H1 (cell line): ENCODE measurements around the gene EDA. TPM values are rescaled to one million over a fixed set of nuclear protein-coding genes. Genes with fewer than 3 reads are reported as not detected.

Experiments used
- ATF3 ChIP-seq: IDR thresholded peaks from 2 replicates; pipeline ENCODE4 v1.6.1; 2011; ENCODE audit warnings: low read depth, mild to moderate bottlenecking, low read length; ENCODE audit not compliant: insufficient read depth
- CHD1 ChIP-seq: IDR thresholded peaks from 2 replicates; pipeline ENCODE4 v1.6.1; 2012; ENCODE audit warnings: low read depth, low read length, improper control_type of control experiment
- E2F6 ChIP-seq: IDR thresholded peaks from 2 replicates; pipeline ENCODE4 v1.6.1; 2012; ENCODE audit warnings: inconsistent platforms
- EGR1 ChIP-seq: IDR thresholded peaks from 2 replicates; pipeline ENCODE4 v1.6.1; 2011; ENCODE audit warnings: low read depth, low read length, borderline replicate concordance
- JUND ChIP-seq: IDR thresholded peaks from 2 replicates; pipeline ENCODE4 v1.6.1; 2011; ENCODE audit warnings: mild to moderate bottlenecking, improper control_type of control experiment, low read length
- KDM5A ChIP-seq: fragments of 200-600 bp; IDR thresholded peaks from 2 replicates; pipeline ENCODE4 v1.7.1; 2012; ENCODE audit warnings: mild to moderate bottlenecking, low read length, inconsistent platforms, mixed read lengths
- RFX5 ChIP-seq: IDR thresholded peaks from 2 replicates; pipeline ENCODE4 v1.6.1; 2011; ENCODE audit warnings: low read depth, low read length, improper control_type of control experiment, borderline replicate concordance
- SP4 ChIP-seq: IDR thresholded peaks from 2 replicates; pipeline ENCODE4 v1.6.1; 2012; ENCODE audit warnings: low read length, inconsistent platforms
- TCF12 ChIP-seq: IDR thresholded peaks from 2 replicates; pipeline ENCODE4 v1.6.1; 2011; ENCODE audit warnings: low read depth, mild to moderate bottlenecking, low read length
- polyA plus RNA-seq, 7 experiments: library from polyadenylated mRNA; depleted of rRNA in 3 of 7; stranded (reverse) in 5 of 7; unstranded in 2 of 7; fragments of >200 nt in 5 of 7; fragments of 200-250 nt in 2 of 7; gene quantifications; 1 replicate in 5 of 7; 2 replicates in 1 of 7; 4 replicates in 1 of 7; pipeline versions ENCODE4 v1.2.1 to v1.2.3, GENCODE V29; 2011 to 2013; ENCODE audit warnings: missing spikeins in 2 of 7, mixed read lengths in 2 of 7
- total RNA-seq: library from RNA; stranded (reverse); fragmentation: NEBNext Ultra II Directional; extraction: Animal tissue kit (Norgen Biotek cat#: 25700); gene quantifications from 2 replicates; pipeline ENCODE4 v1.2.1, GENCODE V29; 2021
- TF ChIP-seq, protein P1 (sequence below): fragments of 300-600 bp; sonication (generic); IDR thresholded peaks from 2 replicates; pipeline ENCODE4 v1.7.1; 2012; ENCODE audit warnings: low read length, moderate library complexity, mild to moderate bottlenecking, inconsistent platforms; ENCODE audit not compliant: insufficient replicate concordance

EDA gene
- total and polyA plus RNA-seq, 2 of the 8 experiments (the other 6 are each of a cell fraction or from before 2014, with no cell fraction given), result 7.5 to 10.5 TPM

- TF ChIP-seq, protein P1, sequence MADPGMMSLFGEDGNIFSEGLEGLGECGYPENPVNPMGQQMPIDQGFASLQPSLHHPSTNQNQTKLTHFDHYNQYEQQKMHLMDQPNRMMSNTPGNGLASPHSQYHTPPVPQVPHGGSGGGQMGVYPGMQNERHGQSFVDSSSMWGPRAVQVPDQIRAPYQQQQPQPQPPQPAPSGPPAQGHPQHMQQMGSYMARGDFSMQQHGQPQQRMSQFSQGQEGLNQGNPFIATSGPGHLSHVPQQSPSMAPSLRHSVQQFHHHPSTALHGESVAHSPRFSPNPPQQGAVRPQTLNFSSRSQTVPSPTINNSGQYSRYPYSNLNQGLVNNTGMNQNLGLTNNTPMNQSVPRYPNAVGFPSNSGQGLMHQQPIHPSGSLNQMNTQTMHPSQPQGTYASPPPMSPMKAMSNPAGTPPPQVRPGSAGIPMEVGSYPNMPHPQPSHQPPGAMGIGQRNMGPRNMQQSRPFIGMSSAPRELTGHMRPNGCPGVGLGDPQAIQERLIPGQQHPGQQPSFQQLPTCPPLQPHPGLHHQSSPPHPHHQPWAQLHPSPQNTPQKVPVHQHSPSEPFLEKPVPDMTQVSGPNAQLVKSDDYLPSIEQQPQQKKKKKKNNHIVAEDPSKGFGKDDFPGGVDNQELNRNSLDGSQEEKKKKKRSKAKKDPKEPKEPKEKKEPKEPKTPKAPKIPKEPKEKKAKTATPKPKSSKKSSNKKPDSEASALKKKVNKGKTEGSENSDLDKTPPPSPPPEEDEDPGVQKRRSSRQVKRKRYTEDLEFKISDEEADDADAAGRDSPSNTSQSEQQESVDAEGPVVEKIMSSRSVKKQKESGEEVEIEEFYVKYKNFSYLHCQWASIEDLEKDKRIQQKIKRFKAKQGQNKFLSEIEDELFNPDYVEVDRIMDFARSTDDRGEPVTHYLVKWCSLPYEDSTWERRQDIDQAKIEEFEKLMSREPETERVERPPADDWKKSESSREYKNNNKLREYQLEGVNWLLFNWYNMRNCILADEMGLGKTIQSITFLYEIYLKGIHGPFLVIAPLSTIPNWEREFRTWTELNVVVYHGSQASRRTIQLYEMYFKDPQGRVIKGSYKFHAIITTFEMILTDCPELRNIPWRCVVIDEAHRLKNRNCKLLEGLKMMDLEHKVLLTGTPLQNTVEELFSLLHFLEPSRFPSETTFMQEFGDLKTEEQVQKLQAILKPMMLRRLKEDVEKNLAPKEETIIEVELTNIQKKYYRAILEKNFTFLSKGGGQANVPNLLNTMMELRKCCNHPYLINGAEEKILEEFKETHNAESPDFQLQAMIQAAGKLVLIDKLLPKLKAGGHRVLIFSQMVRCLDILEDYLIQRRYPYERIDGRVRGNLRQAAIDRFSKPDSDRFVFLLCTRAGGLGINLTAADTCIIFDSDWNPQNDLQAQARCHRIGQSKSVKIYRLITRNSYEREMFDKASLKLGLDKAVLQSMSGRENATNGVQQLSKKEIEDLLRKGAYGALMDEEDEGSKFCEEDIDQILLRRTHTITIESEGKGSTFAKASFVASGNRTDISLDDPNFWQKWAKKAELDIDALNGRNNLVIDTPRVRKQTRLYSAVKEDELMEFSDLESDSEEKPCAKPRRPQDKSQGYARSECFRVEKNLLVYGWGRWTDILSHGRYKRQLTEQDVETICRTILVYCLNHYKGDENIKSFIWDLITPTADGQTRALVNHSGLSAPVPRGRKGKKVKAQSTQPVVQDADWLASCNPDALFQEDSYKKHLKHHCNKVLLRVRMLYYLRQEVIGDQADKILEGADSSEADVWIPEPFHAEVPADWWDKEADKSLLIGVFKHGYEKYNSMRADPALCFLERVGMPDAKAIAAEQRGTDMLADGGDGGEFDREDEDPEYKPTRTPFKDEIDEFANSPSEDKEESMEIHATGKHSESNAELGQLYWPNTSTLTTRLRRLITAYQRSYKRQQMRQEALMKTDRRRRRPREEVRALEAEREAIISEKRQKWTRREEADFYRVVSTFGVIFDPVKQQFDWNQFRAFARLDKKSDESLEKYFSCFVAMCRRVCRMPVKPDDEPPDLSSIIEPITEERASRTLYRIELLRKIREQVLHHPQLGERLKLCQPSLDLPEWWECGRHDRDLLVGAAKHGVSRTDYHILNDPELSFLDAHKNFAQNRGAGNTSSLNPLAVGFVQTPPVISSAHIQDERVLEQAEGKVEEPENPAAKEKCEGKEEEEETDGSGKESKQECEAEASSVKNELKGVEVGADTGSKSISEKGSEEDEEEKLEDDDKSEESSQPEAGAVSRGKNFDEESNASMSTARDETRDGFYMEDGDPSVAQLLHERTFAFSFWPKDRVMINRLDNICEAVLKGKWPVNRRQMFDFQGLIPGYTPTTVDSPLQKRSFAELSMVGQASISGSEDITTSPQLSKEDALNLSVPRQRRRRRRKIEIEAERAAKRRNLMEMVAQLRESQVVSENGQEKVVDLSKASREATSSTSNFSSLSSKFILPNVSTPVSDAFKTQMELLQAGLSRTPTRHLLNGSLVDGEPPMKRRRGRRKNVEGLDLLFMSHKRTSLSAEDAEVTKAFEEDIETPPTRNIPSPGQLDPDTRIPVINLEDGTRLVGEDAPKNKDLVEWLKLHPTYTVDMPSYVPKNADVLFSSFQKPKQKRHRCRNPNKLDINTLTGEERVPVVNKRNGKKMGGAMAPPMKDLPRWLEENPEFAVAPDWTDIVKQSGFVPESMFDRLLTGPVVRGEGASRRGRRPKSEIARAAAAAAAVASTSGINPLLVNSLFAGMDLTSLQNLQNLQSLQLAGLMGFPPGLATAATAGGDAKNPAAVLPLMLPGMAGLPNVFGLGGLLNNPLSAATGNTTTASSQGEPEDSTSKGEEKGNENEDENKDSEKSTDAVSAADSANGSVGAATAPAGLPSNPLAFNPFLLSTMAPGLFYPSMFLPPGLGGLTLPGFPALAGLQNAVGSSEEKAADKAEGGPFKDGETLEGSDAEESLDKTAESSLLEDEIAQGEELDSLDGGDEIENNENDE, result no peak
- TF ChIP-seq ATF3 (no peak), JUND (no peak), CHD1 (no peak), KDM5A (no peak), TCF12 (no peak), RFX5 (no peak), EGR1 (no peak), SP4 (no peak), E2F6 (no peak)
Measured at GRCh38 chrX:70025464-70025863, 409.6 kb downstream of the EDA start (continued).
